Stomach (tissue), 4 donors: ENCODE results near the gene TP53TG3F.
"Not testable (repeated sequence)": the region's sequence is repeated elsewhere in the genome, so short reads cannot be mapped to it uniquely, and the experiment has no call there.

Experiments used
- EP300 ChIP-seq: sonication (generic); formaldehyde crosslinking; IDR thresholded peaks from one replicate; pipeline ENCODE4 v1.6.1; 2017; ENCODE audit warnings: antibody characterized with exemption
- POLR2A ChIP-seq, 4 donors: fragments of 450-650 bp; IDR thresholded peaks; one replicate each; pipeline ENCODE4 v1.6.1; 2016; ENCODE audit warnings: antibody characterized with exemption in 4 of 4, control low read depth in 2 of 4, mild to moderate bottlenecking in 1 of 4, moderate library complexity in 1 of 4
- POLR2AphosphoS5 ChIP-seq, 3 donors: sonication (generic); formaldehyde crosslinking; IDR thresholded peaks; one replicate each; pipeline ENCODE4 v1.6.1; 2016; ENCODE audit warnings: antibody characterized with exemption in 3 of 3
- TF ChIP-seq, protein P1 (sequence below), 7 experiments: fragments of 450-650 bp in 4 of 7; fragments of 200-600 bp in 3 of 7; sonication (generic) in 3 of 7; IDR thresholded peaks; one replicate each; pipeline ENCODE4 v1.5.1; 2016 to 2019; ENCODE audit warnings: antibody characterized with exemption in 7 of 7, control low read depth in 2 of 7, mild to moderate bottlenecking in 1 of 7

GRCh38 chr16:33509906-33510305, 50.5 kb downstream of the TP53TG3F start:
- TF ChIP-seq EP300; POLR2A (IDR thresholded peaks at IDR 0.05); POLR2AphosphoS5 (IDR thresholded peaks at IDR 0.05): not testable (repeated sequence)
- TF ChIP-seq, protein P1, sequence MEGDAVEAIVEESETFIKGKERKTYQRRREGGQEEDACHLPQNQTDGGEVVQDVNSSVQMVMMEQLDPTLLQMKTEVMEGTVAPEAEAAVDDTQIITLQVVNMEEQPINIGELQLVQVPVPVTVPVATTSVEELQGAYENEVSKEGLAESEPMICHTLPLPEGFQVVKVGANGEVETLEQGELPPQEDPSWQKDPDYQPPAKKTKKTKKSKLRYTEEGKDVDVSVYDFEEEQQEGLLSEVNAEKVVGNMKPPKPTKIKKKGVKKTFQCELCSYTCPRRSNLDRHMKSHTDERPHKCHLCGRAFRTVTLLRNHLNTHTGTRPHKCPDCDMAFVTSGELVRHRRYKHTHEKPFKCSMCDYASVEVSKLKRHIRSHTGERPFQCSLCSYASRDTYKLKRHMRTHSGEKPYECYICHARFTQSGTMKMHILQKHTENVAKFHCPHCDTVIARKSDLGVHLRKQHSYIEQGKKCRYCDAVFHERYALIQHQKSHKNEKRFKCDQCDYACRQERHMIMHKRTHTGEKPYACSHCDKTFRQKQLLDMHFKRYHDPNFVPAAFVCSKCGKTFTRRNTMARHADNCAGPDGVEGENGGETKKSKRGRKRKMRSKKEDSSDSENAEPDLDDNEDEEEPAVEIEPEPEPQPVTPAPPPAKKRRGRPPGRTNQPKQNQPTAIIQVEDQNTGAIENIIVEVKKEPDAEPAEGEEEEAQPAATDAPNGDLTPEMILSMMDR (IDR thresholded peaks at IDR 0.05): not testable (repeated sequence)
